GM21526 (cell line): ENCODE results near the gene CCDC83.

Experiments
- ATAC-seq: cut with Tn5 transposase; IDR thresholded peaks from one replicate; pipeline ENCODE4 v1.9.1; 2021; ENCODE audit warnings: moderate library complexity; ENCODE audit not compliant: unreplicated experiment, low FRiP score

Gene CCDC83

GRCh38 chr11:85855341-85855656, at the start of gene CCDC83:
Gene CCDC83 (plus strand): TSS chr11:85855383. CDS start chr11:85865124, 9,741 bp downstream.
- ATAC-seq = no peak

- no peak for ATAC-seq
These were observed 49.8 kb upstream of the CCDC83 start for GRCh38 chr11:85805387-85805786.

- ATAC-seq = no peak
These were observed 49.2 kb upstream of the CCDC83 start for GRCh38 chr11:85806016-85806415.

GRCh38 chr11:85806876-85807275, 48.3 kb upstream of the CCDC83 start:
- ATAC-seq = no peak

- ATAC-seq = no peak
These were observed 46.0 kb upstream of the CCDC83 start for GRCh38 chr11:85809191-85809590.

- no peak for ATAC-seq
These were observed 45.3 kb upstream of the CCDC83 start for GRCh38 chr11:85809863-85810262.

- ATAC-seq = peak; percentile 3
These were observed 44.7 kb upstream of the CCDC83 start for GRCh38 chr11:85810521-85810870.

GRCh38 chr11:85810871-85811611, 44.1 kb upstream of the CCDC83 start, which contains the start of gene SYTL2:
Gene SYTL2 (minus strand): TSS chr11:85811141. CDS start chr11:85757725, 53,416 bp downstream.
- peak; percentile 92 for ATAC-seq

- ATAC-seq = no peak
These were observed 43.6 kb upstream of the CCDC83 start for GRCh38 chr11:85811624-85812023.

GRCh38 chr11:85813721-85814120, 41.5 kb upstream of the CCDC83 start:
- no peak for ATAC-seq

- no peak for ATAC-seq
These were observed 39.8 kb upstream of the CCDC83 start for GRCh38 chr11:85815186-85815931.

- ATAC-seq = no peak
These were observed 35.7 kb upstream of the CCDC83 start for GRCh38 chr11:85819441-85819840.

GRCh38 chr11:85821636-85822035, 33.5 kb upstream of the CCDC83 start:
- ATAC-seq = no peak

GRCh38 chr11:85822814-85823213, 32.4 kb upstream of the CCDC83 start:
- ATAC-seq = no peak

- no peak for ATAC-seq
These were observed 31.4 kb upstream of the CCDC83 start for GRCh38 chr11:85823816-85824215.

- no peak for ATAC-seq
These were observed 29.6 kb upstream of the CCDC83 start for GRCh38 chr11:85825616-85826015.

GRCh38 chr11:85826116-85826855, 28.9 kb upstream of the CCDC83 start:
- ATAC-seq = peak; percentile 53

- no peak for ATAC-seq
These were observed 27.2 kb upstream of the CCDC83 start for GRCh38 chr11:85827748-85828639.

GRCh38 chr11:85828640-85828978, 26.6 kb upstream of the CCDC83 start:
- ATAC-seq = no peak

- ATAC-seq = no peak
These were observed 26.0 kb upstream of the CCDC83 start for GRCh38 chr11:85829172-85829571.

GRCh38 chr11:85831050-85831449, 24.1 kb upstream of the CCDC83 start:
- no peak for ATAC-seq
